ENCODE measurements around the gene PIH1D1. TPM values are rescaled to one million over a fixed set of nuclear protein-coding genes. Genes with fewer than 3 reads are reported as not detected.

Gene PIH1D1
- total RNA-seq = 10 to 100 TPM; 55.8 to 61.5 TPM

DNA sequence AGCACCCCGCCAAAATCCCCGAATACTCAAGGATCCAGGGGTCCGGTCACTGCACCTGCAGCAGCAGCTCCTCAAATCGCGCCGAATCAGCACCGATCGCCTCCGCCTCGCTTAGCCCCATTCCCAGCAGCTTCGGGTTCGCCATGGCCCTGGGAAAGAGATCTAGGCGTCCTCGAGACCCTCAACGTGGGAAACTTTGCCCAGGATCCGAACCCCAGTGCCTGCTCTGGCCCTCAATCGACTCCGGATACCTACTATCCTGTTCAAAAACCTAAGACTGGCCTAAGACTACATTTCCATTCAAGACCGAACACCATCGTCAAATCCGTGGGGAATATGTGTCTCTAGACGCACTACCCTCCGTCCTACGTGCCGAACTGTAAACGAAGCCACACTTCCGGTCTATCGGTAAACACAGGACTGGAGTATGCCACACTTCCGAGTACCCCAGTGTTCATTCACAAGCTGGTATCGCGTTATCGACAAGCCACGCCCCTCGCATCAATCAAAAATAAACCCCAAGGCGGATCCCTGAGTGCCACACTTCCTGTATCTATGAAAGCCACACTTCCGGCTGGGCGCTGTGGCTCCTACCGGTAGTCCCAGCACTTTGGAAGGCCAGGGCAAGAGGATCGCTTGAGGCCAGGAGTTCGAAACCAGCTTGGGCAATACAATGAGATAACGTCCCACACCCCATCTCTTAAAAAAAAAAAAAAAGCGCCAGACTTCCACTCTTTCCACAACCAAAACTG, at the start of gene PIH1D1:
Gene PIH1D1 (minus strand): TSS at position 385 of the 752 bp plus-strand sequence. CDS start 240 bp downstream, at position 145.
- TF ChIP-seq, protein P1, sequence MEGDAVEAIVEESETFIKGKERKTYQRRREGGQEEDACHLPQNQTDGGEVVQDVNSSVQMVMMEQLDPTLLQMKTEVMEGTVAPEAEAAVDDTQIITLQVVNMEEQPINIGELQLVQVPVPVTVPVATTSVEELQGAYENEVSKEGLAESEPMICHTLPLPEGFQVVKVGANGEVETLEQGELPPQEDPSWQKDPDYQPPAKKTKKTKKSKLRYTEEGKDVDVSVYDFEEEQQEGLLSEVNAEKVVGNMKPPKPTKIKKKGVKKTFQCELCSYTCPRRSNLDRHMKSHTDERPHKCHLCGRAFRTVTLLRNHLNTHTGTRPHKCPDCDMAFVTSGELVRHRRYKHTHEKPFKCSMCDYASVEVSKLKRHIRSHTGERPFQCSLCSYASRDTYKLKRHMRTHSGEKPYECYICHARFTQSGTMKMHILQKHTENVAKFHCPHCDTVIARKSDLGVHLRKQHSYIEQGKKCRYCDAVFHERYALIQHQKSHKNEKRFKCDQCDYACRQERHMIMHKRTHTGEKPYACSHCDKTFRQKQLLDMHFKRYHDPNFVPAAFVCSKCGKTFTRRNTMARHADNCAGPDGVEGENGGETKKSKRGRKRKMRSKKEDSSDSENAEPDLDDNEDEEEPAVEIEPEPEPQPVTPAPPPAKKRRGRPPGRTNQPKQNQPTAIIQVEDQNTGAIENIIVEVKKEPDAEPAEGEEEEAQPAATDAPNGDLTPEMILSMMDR (IDR thresholded peaks at IDR 0.05) = peak in 1 of 2 donors; percentile 47
- Histone ChIP-seq H3K4me3 (peak within 1 kb of the TSS; percentile 65 to 82), H3K36me3 (peaks cover 5% of the 10 kb centered on the region), H3K27me3 (no peaks in the 10 kb centered on the region), H3K27ac (peak within 1 kb of the TSS; percentile 89 to 95), H3K4me1 (peaks cover 0 to 27% of the 10 kb centered on the region in 2 donors), H3K9me3 (no peaks in the 10 kb centered on the region)
- DNase-seq (ENCODE audit: low spot score) = peak; percentile 99

DNA sequence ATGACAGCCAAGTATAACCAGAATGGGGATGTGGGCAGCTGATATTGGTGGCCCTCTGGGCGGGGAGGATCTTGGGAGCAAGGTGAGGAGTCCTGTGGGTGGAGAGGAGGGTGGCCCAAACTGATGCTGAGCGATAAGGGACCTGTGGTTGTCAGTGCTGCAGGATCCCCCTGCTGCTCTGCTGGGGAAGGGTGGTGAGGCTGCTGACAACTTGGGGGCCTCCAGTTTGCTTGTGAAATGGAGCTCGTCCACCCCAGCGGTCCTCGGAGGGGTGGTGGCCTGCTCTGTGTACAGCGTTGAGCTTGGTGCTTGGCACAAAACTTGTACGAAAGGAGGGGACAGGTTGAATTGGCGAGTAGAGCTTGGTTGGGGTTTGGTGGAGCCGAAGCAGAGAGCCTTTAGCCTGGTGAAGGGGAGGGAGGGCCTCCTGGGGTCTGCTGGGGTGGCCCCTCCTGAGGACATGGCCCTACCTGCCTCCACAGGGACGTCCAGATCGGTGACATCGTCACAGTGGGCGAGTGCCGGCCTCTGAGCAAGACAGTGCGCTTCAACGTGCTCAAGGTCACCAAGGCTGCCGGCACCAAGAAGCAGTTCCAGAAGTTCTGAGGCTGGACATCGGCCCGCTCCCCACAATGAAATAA, 47.5 kb upstream of the PIH1D1 start:
- Histone ChIP-seq H3K36me3 (peaks cover 31% of the 10 kb centered on the region), H3K27me3 (no peaks in the 10 kb centered on the region), H3K4me3 (peak overlapping the region in 1 of 2 donors; percentile 5), H3K27ac (peak overlapping the region in 1 of 2 donors; percentile 56), H3K9me3 (no peaks in the 10 kb centered on the region), H3K4me1 (peaks cover 0 to 41% of the 10 kb centered on the region in 2 donors)
- TF ChIP-seq, protein P1 (IDR thresholded peaks at IDR 0.05) = no peak
- DNase-seq (ENCODE audit: low spot score) = no peak

DNA sequence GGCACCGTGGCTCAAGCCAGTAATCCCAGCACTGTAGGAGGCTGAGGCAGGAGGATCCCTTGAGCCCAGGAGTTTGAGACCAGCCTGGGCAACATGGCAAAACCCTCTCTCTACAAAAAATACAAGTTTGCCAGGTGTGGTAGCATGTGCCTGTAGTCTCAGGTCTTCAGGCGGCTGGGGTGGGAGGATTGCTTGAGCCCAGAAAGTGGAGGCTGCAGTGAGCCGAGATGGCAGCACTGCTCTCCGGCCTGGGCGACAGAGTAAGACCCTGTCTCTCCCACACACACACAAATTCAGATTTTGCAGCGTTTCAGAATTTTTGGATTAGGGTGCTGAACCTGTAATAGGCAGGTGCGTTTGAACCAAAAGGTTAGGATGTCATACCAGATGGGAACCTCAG, 46.9 kb upstream of the PIH1D1 start:
- no peaks in the 10 kb centered on the region for H3K27me3 ChIP-seq
- TF ChIP-seq, protein P1 (IDR thresholded peaks at IDR 0.05) = no peak
- peaks cover 31% of the 10 kb centered on the region for H3K36me3 ChIP-seq
- no peak overlapping the region for H3K27ac ChIP-seq
- H3K4me3 ChIP-seq = no peak overlapping the region
- no peaks in the 10 kb centered on the region for H3K9me3 ChIP-seq
- DNase-seq (ENCODE audit: low spot score) = no peak
- H3K4me1 ChIP-seq = peaks cover 0 to 41% of the 10 kb centered on the region in 2 donors

DNA sequence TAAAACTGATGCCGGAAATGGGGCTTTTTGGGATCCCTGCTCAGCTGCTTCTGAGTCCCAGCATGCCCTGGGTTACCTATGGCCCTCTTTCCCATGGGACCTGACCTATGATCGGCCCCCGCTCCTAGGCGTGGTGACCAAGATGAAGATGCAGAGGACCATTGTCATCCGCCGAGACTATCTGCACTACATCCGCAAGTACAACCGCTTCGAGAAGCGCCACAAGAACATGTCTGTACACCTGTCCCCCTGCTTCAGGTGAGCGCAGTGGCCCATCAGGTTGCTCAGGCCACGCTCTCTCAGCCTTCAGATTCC, 46.1 kb upstream of the PIH1D1 start:
- H3K4me3 ChIP-seq = peak overlapping the region in 1 of 2 donors; percentile 96
- peaks cover 0 to 41% of the 10 kb centered on the region in 2 donors for H3K4me1 ChIP-seq

DNA sequence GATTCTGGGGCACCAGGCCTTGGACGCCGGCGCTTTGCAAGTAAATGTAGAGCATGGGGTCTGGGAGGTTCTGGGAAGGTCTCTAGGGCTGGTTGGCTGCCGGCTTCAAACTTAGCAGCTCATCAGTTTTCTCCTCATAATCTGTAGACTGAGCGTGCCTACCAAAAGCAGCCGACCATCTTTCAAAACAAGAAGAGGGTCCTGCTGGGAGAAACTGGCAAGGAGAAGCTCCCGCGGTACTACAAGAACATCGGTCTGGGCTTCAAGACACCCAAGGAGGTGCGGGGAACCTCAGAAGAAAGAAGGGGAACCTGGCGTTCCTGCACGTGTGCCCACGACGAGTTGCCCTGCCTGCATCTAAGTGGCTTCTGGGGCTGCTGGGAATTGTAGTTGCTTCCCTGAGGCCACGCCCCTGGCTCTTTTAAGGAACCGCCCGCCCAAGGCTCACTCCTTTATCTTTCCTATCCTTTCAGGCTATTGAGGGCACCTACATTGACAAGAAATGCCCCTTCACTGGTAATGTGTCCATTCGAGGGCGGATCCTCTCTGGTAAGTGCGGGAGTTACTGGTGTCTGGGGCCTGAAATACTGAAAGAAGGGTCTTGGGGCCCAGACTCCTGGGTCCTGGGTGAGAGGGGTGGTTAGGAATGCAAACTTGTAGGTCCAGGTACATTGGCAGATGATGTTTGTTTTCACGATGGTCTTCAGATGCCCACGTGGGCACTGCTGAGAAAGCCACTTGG, 45.6 kb upstream of the PIH1D1 start:
- Histone ChIP-seq H3K36me3 (peaks cover 44% of the 10 kb centered on the region), H3K9me3 (no peaks in the 10 kb centered on the region), H3K4me1 (peaks cover 0 to 41% of the 10 kb centered on the region in 2 donors), H3K27ac (peak overlapping the region; percentile 98), H3K27me3 (no peaks in the 10 kb centered on the region), H3K4me3 (peak overlapping the region; percentile 96 to 98)
- TF ChIP-seq, protein P1 (IDR thresholded peaks at IDR 0.05) = no peak
- no peak for DNase-seq (ENCODE audit: low spot score)

More for the DNA sequence above, 46.1 kb upstream of the PIH1D1 start:
- no peak for DNase-seq (ENCODE audit: low spot score)
- H3K27me3 ChIP-seq = no peaks in the 10 kb centered on the region
- H3K9me3 ChIP-seq = no peaks in the 10 kb centered on the region
- TF ChIP-seq, protein P1 (IDR thresholded peaks at IDR 0.05) = no peak
- H3K36me3 ChIP-seq = peaks cover 38% of the 10 kb centered on the region
- no peak overlapping the region for H3K27ac ChIP-seq
